Keratinocyte (primary cell): ENCODE measurements around the gene KRTAP4-3.

Experiments used
- EZH2 ChIP-seq: IDR thresholded peaks from one replicate; pipeline ENCODE4 v1.6.1; 2012; ENCODE audit warnings: inconsistent platforms, mild to moderate bottlenecking, low read length, moderate library complexity
- TF ChIP-seq, protein P1 (sequence below), 3 experiments: IDR thresholded peaks in 1 of 3; conservative IDR thresholded peaks in 1 of 3; optimal IDR thresholded peaks in 1 of 3; 2 replicates in 2 of 3; 3 replicates in 1 of 3; pipeline versions ENCODE3 to v1.5.1; 2011; ENCODE audit warnings: low read length in 3 of 3, mild to moderate bottlenecking in 3 of 3, moderate library complexity in 2 of 3, control low read depth in 1 of 3, inconsistent platforms in 1 of 3; ENCODE audit not compliant: insufficient read depth in 2 of 3; ENCODE audit errors: extremely low read depth in 1 of 3

GRCh38 chr17:41126412-41126811 is 41.6 kb downstream of the KRTAP4-3 start:
- TF ChIP-seq, protein P1, sequence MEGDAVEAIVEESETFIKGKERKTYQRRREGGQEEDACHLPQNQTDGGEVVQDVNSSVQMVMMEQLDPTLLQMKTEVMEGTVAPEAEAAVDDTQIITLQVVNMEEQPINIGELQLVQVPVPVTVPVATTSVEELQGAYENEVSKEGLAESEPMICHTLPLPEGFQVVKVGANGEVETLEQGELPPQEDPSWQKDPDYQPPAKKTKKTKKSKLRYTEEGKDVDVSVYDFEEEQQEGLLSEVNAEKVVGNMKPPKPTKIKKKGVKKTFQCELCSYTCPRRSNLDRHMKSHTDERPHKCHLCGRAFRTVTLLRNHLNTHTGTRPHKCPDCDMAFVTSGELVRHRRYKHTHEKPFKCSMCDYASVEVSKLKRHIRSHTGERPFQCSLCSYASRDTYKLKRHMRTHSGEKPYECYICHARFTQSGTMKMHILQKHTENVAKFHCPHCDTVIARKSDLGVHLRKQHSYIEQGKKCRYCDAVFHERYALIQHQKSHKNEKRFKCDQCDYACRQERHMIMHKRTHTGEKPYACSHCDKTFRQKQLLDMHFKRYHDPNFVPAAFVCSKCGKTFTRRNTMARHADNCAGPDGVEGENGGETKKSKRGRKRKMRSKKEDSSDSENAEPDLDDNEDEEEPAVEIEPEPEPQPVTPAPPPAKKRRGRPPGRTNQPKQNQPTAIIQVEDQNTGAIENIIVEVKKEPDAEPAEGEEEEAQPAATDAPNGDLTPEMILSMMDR (optimal IDR thresholded peaks at IDR 0.05 in 1 of 3, IDR thresholded peaks at IDR 0.05 in 1 of 3, conservative IDR thresholded peaks at IDR 0.05 in 1 of 3; ENCODE audit: extremely low read depth in 1 of 3, insufficient read depth in 2 of 3, low read length in 3 of 3) = no peak
- no peak for TF ChIP-seq EZH2
